Myometrial cell (primary cell): ENCODE results near the gene NMU. TPM values are rescaled to one million over a fixed set of nuclear protein-coding genes. Genes with fewer than 3 reads are reported as not detected.

Experiments
- total RNA-seq: library from RNA; depleted of rRNA; stranded (reverse); fragments of >200 nt; gene quantifications from 2 replicates; pipeline ENCODE4 v1.2.3, GENCODE V29; 2015

NMU gene, protein sequence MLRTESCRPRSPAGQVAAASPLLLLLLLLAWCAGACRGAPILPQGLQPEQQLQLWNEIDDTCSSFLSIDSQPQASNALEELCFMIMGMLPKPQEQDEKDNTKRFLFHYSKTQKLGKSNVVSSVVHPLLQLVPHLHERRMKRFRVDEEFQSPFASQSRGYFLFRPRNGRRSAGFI
- total RNA-seq: not detected in 2 replicates

DNA sequence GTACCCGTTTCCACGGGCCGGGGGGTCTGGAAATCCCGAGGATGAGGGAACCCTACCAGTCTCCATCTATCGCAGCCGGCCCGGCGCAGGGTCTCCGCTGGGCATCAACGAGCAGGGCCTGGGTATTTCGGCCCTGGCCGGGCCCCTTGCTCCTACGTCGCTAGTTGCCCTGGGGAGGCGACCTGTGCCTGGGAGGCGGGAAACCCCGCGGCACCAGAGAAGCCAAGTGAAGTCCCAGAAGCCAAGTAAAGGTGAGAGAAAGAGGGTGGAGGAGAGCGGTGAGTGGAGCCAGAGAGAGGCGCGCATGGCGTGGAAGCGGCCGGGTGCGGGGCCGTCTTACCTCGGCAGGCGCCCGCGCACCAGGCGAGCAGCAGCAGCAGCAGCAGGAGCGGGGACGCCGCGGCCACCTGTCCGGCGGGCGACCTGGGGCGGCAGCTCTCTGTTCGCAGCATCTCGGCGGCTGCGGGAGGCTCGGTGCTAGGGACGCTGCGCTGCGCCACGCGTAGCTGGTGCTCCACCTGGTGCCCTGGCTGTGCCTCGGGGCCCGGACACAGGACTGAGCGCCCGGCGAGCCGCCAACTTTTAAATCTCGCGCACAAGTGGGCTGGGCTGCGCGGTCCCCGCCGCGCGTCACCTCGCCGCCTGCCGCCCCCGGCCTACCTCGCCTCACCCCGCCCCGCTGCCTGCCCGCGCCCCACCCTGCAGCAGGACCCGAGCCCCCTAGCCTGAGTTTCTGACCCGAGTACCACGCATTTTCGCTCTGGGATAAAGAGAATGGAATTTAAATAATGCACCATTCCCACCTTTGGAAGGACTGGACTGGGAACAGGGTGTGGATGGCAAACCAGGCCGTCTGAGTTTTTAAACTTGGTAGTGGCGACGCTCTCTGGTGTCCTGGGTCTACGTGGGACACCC, at the start of gene NMU:
Gene NMU, minus strand, starts transcription at position 558 of the 915 bp plus-strand sequence. Its CDS starts 106 bp downstream, at position 452.

GRCh38 chr4:55592014-55592413, 44.1 kb downstream of the NMU start, which contains the start of gene PDCL2:
TSS of gene PDCL2 (minus strand) at chr4:55592245. CDS start at chr4:55592109, 136 bp downstream.

DNA sequence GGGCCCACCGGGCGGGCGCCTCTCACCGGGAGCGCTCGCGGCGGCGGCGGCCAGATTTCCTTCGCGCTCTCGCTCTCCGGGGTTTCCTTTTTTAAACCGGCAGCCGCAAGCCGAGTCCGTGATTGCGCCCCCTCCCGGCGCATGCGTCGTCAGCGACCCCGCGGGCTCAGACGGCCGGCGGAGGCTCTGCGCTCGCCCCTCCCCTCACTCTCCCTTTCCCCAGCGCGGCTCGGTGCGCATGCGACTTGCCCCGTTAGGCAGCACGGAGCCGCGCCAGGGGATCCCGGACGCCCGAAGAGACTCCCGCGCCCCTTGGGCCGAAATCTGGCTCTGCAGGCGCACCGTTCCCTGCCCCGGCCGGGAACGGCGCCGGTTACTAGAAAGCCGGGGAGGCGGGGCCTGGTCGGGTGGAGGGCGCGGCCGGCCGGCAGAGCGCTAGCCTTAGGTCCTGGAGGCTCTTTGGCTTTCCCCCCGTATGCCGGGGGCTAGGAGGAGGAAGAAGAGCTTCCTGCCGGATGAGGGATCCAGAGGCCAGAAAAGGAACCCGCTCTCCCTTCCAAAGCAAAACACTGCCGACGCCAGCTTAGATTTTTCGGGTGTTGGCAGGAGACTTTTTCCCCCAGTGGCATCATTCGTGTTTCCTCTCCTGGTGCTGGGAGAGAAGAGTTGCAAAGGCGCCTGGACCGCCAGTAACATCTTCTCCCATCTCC, 89.2 kb downstream of the NMU start, which contains the start of gene CLOCK:
Gene CLOCK, minus strand, starts transcription at position 154 of the 710 bp plus-strand sequence. CDS start 64,124 bp downstream, outside the sequence.

Other genes starting within 250 kb of the NMU start
- 127 and 164 TPM in 2 replicates for gene TMEM165, start 240.3 kb downstream of the NMU start, total RNA-seq
- 16.4 and 29.8 TPM in 2 replicates for gene CLOCK, start 89.4 kb downstream of the NMU start, total RNA-seq
- not detected in 2 replicates for gene PDCL2, start 44.1 kb downstream of the NMU start, total RNA-seq
- not detected in 2 replicates for gene EXOC1L, start 183.5 kb upstream of the NMU start, total RNA-seq
- 24.8 and 28.9 TPM in 2 replicates for gene EXOC1, start 217.3 kb upstream of the NMU start, total RNA-seq